Nephron progenitor cell (in vitro differentiated cells): ENCODE results near the gene C19orf53.
A peak's percentile ranks its signal among the peaks of the same experiment; 100 is the strongest.

Experiments used
- DNase-seq: peaks from one replicate; pipeline ENCODE4 v3.0.0; 2021
- H3K27ac Mint-ChIP-seq: 2 replicates; pipeline ENCODE4 v1.8.0; 2021; ENCODE audit warnings: mild to moderate bottlenecking, moderate library complexity, mixed read lengths
- H3K27me3 Mint-ChIP-seq: 2 replicates; pipeline ENCODE4 v1.8.0; 2021; ENCODE audit warnings: mild to moderate bottlenecking, low read depth, mixed read lengths; ENCODE audit not compliant: poor library complexity
- H3K36me3 Mint-ChIP-seq: 2 replicates; pipeline ENCODE4 v1.8.0; 2021; ENCODE audit warnings: low read depth, mixed read lengths
- H3K4me1 Mint-ChIP-seq: 2 replicates; pipeline ENCODE4 v1.8.0; 2021; ENCODE audit warnings: mixed read lengths
- H3K4me3 Mint-ChIP-seq: 2 replicates; pipeline ENCODE4 v1.8.0; 2021; ENCODE audit warnings: mild to moderate bottlenecking, moderate library complexity, mixed read lengths
- H3K9me3 Mint-ChIP-seq: 2 replicates; pipeline ENCODE4 v1.8.0; 2021; ENCODE audit warnings: mild to moderate bottlenecking, moderate library complexity, mixed read lengths
- CTCF ChIP-seq: fragments of 200-600 bp; sonication (generic); IDR thresholded peaks from 2 replicates; pipeline ENCODE4 v1.5.0; 2021; ENCODE audit warnings: antibody characterized with exemption

The C19orf53 gene

GRCh38 chr19:13732337-13732736, 41.9 kb upstream of the C19orf53 start:
- Mint-ChIP-seq H3K9me3 (no peaks in the 10 kb centered on the region), H3K4me3 (peak overlapping the region; percentile 83), H3K36me3 (peaks cover 6% of the 10 kb centered on the region), H3K27ac (no peak overlapping the region), H3K27me3 (no peaks in the 10 kb centered on the region), H3K4me1 (peaks cover 17% of the 10 kb centered on the region)
- no peak for DNase-seq
- no peak for TF ChIP-seq CTCF

GRCh38 chr19:13734751-13735150, 39.5 kb upstream of the C19orf53 start:
- no peak overlapping the region for H3K4me3 Mint-ChIP-seq
- no peaks in the 10 kb centered on the region for H3K9me3 Mint-ChIP-seq
- no peak for TF ChIP-seq CTCF
- peaks cover 19% of the 10 kb centered on the region for H3K36me3 Mint-ChIP-seq
- H3K27me3 Mint-ChIP-seq = no peaks in the 10 kb centered on the region
- DNase-seq = no peak
- H3K27ac Mint-ChIP-seq = no peak overlapping the region
- H3K4me1 Mint-ChIP-seq = peaks cover 17% of the 10 kb centered on the region

- Mint-ChIP-seq H3K9me3 (no peaks in the 10 kb centered on the region), H3K4me3 (no peak overlapping the region), H3K4me1 (no peaks in the 10 kb centered on the region), H3K27me3 (no peaks in the 10 kb centered on the region), H3K36me3 (peaks cover 42% of the 10 kb centered on the region), H3K27ac (no peak overlapping the region)
- no peak for DNase-seq
- no peak for TF ChIP-seq CTCF
Observed at GRCh38 chr19:13738073-13738472, 36.2 kb upstream of the C19orf53 start.

GRCh38 chr19:13741893-13742292, 32.4 kb upstream of the C19orf53 start:
- no peak overlapping the region for H3K4me3 Mint-ChIP-seq
- H3K9me3 Mint-ChIP-seq = peaks cover 6% of the 10 kb centered on the region
- H3K27ac Mint-ChIP-seq = no peak overlapping the region
- H3K36me3 Mint-ChIP-seq = peaks cover 36% of the 10 kb centered on the region
- DNase-seq = no peak
- TF ChIP-seq CTCF = no peak
- H3K4me1 Mint-ChIP-seq = no peaks in the 10 kb centered on the region
- no peaks in the 10 kb centered on the region for H3K27me3 Mint-ChIP-seq

- Mint-ChIP-seq H3K9me3 (peaks cover 11% of the 10 kb centered on the region), H3K27ac (no peak overlapping the region), H3K4me3 (no peak overlapping the region), H3K27me3 (no peaks in the 10 kb centered on the region), H3K36me3 (peaks cover 36% of the 10 kb centered on the region), H3K4me1 (no peaks in the 10 kb centered on the region)
- no peak for TF ChIP-seq CTCF
- DNase-seq = no peak
Observed at GRCh38 chr19:13742756-13743155, 31.5 kb upstream of the C19orf53 start.

- Mint-ChIP-seq H3K27me3 (no peaks in the 10 kb centered on the region), H3K4me1 (peaks cover 10% of the 10 kb centered on the region), H3K27ac (no peak overlapping the region), H3K36me3 (peaks cover 29% of the 10 kb centered on the region), H3K4me3 (no peak overlapping the region), H3K9me3 (peaks cover 11% of the 10 kb centered on the region)
- TF ChIP-seq CTCF = no peak
- DNase-seq = no peak
Observed at GRCh38 chr19:13744174-13744573, 30.1 kb upstream of the C19orf53 start.
